Measurements from ENCODE around the gene FOXN1. TPM values are rescaled to one million over a fixed set of nuclear protein-coding genes. Genes with fewer than 3 reads are reported as not detected.

The FOXN1 gene
- total RNA-seq, 1 experiment from 2014 or later: not detected

DNA sequence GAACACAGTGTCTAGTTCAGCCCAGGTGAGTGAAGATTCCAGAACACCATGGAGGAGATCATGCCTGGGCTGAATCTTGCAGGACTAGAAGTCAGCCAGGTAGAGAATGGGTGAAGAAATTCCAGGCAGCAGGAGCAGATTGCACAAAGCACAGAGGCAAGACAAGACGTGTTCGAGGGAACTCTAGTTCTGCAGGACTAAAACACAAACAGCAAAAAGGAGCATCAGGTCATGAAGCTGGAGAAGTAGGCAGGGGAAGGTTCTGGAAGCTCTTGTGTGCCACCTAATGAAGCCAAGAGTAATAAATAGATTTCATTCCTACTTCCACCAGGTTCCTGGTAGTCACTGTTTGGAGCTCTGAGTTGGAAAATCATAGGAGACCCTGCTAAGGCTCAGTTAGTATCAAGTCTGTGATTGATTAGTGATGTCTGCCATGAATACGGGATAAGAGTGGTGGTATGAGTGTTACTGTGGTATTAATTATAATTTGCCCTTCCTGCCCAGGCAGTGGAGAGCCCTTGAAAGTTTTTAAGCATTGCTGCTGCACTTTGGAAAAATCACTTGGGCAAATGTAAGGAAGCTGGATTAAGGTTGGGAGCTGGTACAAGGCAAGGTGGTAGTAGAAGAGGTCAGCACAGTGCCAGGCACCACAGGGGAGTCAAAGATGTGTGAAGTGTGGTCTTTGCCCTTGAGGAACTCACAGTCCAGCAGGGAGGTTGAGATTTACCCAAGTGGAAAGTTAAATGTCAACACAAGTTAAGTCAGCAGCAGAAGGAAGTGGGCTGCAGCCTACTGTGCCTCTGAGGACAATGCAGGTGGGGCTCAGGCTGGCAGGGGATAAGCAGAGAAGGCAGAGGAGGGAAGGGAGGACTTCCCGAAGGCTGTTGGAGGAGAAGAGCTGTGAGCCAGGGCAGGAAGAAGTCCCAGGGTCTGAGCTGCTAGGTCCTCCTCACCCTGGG lies 13.5 kb upstream of the FOXN1 start:
- H3K36me3 Mint-ChIP-seq (ENCODE audit: insufficient read depth, unreplicated experiment): peaks cover 4% of the 10 kb centered on the region
- H3K27me3 Mint-ChIP-seq (ENCODE audit: unreplicated experiment): peaks cover 30% of the 10 kb centered on the region
- H3K9me3 Mint-ChIP-seq (ENCODE audit: low read depth, unreplicated experiment): no peaks in the 10 kb centered on the region
- H3K4me3 Mint-ChIP-seq (ENCODE audit: low read depth, unreplicated experiment): no peak overlapping the region
- TF ChIP-seq, protein P1, sequence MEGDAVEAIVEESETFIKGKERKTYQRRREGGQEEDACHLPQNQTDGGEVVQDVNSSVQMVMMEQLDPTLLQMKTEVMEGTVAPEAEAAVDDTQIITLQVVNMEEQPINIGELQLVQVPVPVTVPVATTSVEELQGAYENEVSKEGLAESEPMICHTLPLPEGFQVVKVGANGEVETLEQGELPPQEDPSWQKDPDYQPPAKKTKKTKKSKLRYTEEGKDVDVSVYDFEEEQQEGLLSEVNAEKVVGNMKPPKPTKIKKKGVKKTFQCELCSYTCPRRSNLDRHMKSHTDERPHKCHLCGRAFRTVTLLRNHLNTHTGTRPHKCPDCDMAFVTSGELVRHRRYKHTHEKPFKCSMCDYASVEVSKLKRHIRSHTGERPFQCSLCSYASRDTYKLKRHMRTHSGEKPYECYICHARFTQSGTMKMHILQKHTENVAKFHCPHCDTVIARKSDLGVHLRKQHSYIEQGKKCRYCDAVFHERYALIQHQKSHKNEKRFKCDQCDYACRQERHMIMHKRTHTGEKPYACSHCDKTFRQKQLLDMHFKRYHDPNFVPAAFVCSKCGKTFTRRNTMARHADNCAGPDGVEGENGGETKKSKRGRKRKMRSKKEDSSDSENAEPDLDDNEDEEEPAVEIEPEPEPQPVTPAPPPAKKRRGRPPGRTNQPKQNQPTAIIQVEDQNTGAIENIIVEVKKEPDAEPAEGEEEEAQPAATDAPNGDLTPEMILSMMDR (IDR thresholded peaks at IDR 0.05; ENCODE audit: unreplicated experiment): no peak
- DNase-seq: no peak
- no TSS peak for BruUV-seq (replicated peaks)
- CTCF ChIA-PET: no interaction called here
- no peaks in the 10 kb centered on the region for H3K4me1 Mint-ChIP-seq (ENCODE audit: low read depth, unreplicated experiment)
- intact Hi-C loops (cut with micrococcal nuclease; ENCODE audit: unreplicated experiment): loop anchor here (5.0 kb wide), 1 partner anchor 120 kb away; the partner anchor contains the start of gene RSKR
- H3K27ac Mint-ChIP-seq (ENCODE audit: unreplicated experiment): no peak overlapping the region

DNA sequence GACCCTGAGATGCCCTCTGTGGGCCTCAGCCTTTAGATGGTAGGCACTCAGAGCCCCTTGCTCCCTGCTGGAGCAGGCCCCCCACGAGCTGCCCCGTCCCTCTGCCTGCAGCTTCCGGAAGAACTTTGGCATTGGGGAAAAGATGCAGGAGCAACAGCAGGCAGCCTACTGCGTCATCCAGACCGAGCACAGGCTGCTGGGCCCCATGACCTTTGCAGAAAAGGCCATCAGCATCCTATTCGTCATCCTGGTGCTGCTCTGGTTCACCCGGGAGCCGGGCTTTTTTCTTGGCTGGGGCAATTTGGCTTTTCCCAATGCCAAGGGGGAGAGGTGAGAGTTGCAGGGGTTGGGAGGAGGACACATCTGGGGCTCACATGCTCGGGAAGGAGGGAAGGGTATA lies 12.7 kb upstream of the FOXN1 start:
- Mint-ChIP-seq H3K27me3 (ENCODE audit: unreplicated experiment) (peaks cover 29% of the 10 kb centered on the region), H3K4me3 (ENCODE audit: low read depth, unreplicated experiment) (no peak overlapping the region), H3K9me3 (ENCODE audit: low read depth, unreplicated experiment) (no peaks in the 10 kb centered on the region), H3K27ac (ENCODE audit: unreplicated experiment) (no peak overlapping the region), H3K4me1 (ENCODE audit: low read depth, unreplicated experiment) (peaks cover 6% of the 10 kb centered on the region), H3K36me3 (ENCODE audit: insufficient read depth, unreplicated experiment) (peaks cover 10% of the 10 kb centered on the region)
- TF ChIP-seq, protein P1 (IDR thresholded peaks at IDR 0.05; ENCODE audit: unreplicated experiment): no peak
- BruUV-seq (replicated peaks): no TSS peak
- CTCF ChIA-PET: no interaction called here
- no peak for DNase-seq
- intact Hi-C loops (cut with micrococcal nuclease; ENCODE audit: unreplicated experiment): loop anchor here (5.0 kb wide), 1 partner anchor 119 kb away; the partner anchor contains the start of gene RSKR

DNA sequence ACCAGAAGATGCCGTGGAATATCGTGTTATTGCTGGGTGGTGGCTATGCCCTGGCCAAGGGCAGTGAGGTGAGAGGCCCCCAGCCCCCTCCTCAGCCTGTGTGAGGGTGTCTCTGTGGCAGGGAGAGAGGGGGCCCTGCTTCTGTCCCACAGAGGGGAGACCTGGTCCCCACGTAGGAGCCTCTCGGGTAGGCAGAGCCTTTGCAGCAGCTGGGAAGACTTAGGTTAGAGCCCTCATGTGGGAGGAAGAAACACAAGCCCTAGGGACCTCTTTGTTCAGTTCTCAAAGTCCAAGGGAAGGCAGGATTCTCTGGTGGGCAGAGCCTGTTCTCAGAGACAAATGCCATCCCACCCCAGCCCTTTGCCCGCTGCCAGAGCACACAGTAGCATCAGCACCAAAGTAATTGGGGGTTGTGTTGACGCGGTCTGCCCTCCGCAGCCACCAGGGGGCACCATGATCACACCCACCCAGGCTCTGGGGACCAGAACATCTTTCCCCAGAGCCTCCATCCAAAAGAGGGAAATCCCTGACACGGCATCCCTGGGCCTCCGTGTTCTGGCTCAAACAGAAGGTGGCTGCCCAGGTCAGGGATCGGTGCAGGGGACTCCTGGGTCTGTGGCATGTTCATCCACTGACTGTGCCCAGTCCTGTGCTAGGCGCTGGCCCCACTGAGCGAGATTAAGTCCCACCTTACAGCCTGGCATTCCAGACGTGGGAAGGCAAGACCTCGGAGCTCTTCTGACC lies 11.5 kb upstream of the FOXN1 start:
- H3K27me3 Mint-ChIP-seq (ENCODE audit: unreplicated experiment): peaks cover 29% of the 10 kb centered on the region
- peaks cover 7% of the 10 kb centered on the region for H3K4me1 Mint-ChIP-seq (ENCODE audit: low read depth, unreplicated experiment)
- intact Hi-C loops (cut with micrococcal nuclease; ENCODE audit: unreplicated experiment): loop anchor here (1.0 to 5.0 kb wide), 2 partner anchors 46 to 118 kb away; partner anchors contain the start of gene RSKR
- H3K36me3 Mint-ChIP-seq (ENCODE audit: insufficient read depth, unreplicated experiment): peaks cover 10% of the 10 kb centered on the region
- peak; percentile 90 for DNase-seq
- TF ChIP-seq, protein P1 (IDR thresholded peaks at IDR 0.05; ENCODE audit: unreplicated experiment): peak; percentile 91
- no peak overlapping the region for H3K27ac Mint-ChIP-seq (ENCODE audit: unreplicated experiment)
- CTCF ChIA-PET: interaction anchor here (0.9 to 1.8 kb wide), 2 partner anchors 46 to 118 kb away, joined by 4 to 5 read pairs; no protein-coding TSS in a partner anchor
- H3K4me3 Mint-ChIP-seq (ENCODE audit: low read depth, unreplicated experiment): no peak overlapping the region
- H3K9me3 Mint-ChIP-seq (ENCODE audit: low read depth, unreplicated experiment): no peaks in the 10 kb centered on the region
- BruUV-seq (replicated peaks): no TSS peak

DNA sequence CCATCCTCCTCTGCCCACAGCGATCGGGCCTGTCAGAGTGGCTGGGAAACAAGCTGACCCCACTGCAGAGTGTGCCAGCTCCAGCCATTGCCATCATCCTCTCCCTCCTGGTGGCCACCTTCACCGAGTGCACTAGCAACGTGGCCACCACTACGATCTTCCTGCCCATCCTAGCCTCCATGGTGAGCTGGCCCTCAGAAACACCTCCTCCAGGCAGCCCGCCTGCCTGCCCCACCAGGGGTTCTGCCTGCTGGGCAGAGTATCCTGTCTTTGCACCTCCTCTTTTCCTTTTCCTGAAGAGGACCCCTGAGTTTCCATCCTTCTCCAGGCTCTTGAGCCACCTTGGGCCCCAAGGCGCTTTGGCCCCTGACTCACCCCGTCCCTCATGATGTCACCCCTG lies 10.5 kb upstream of the FOXN1 start:
- H3K4me1 Mint-ChIP-seq (ENCODE audit: low read depth, unreplicated experiment): peaks cover 7% of the 10 kb centered on the region
- no peaks in the 10 kb centered on the region for H3K9me3 Mint-ChIP-seq (ENCODE audit: low read depth, unreplicated experiment)
- DNase-seq: no peak
- H3K4me3 Mint-ChIP-seq (ENCODE audit: low read depth, unreplicated experiment): no peak overlapping the region
- no TSS peak for BruUV-seq (replicated peaks)
- H3K27me3 Mint-ChIP-seq (ENCODE audit: unreplicated experiment): peaks cover 29% of the 10 kb centered on the region
- no peak overlapping the region for H3K27ac Mint-ChIP-seq (ENCODE audit: unreplicated experiment)
- H3K36me3 Mint-ChIP-seq (ENCODE audit: insufficient read depth, unreplicated experiment): peaks cover 10% of the 10 kb centered on the region
- TF ChIP-seq, protein P1 (IDR thresholded peaks at IDR 0.05; ENCODE audit: unreplicated experiment): no peak
- intact Hi-C loops (cut with micrococcal nuclease; ENCODE audit: unreplicated experiment): no loop called here
- CTCF ChIA-PET: interaction anchor here (1.8 kb wide), 1 partner anchor 117 kb away, joined by 5 read pairs; no protein-coding TSS in a partner anchor
